Stimulated activated CD8-positive, alpha-beta memory T cell treated with anti-CD3 and anti-CD28 coated beads, Interleukin-4, amount 100 ng/mL, for 1 hour (primary cell): ENCODE measurements around the gene TRIM71.
"Not testable (repeated sequence)": the region's sequence is repeated elsewhere in the genome, so short reads cannot be mapped to it uniquely, and the experiment has no call there.

Source experiments
- DNase-seq, 2 donors: peaks; one replicate each; pipeline ENCODE4 v3.0.0-alpha.2; 2020; ENCODE audit warnings: low read depth in 2 of 2, low spot score in 1 of 2

TRIM71 gene

DNA sequence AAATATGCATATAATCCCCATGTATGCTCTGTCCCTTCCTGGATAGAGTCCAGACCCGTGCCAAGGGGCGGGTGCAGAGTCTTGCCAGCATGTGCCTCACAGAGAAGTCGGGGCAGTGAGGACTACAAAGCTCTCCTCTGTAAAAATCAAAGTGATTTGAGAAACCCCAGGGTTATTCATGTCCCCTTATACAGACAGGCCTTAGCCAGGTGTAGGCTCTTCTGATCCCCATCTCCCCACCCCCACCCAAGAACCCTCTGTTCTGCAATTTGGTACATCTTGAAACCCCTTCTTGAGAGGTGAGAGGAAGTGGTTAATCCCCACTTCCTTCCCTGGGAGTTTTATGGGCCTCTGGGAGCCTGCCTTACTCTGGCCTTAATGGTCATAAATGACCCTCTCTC is 24.7 kb downstream of the TRIM71 start:
- no peak for DNase-seq

DNA sequence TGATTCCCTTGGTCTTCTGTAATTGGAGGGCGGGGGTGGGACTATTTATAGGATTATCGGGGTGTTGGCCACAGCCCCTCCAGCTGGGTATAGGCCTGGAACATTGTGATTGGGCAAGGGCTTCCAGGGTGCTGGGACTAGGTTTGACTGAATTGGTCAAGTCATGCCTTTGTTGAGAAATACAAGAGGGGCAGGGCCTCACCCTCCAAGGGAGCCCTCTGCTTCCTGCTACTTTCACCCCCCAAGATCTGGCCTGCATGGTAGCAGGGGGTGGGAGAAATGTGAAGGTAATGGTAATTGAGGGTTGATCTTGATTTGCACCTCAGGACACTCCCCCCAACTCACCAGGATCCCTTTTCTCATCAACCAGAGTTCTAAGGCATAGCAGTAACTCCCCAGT is 25.2 kb downstream of the TRIM71 start:
- no peak for DNase-seq

GRCh38 chr3:32843510-32844321 is 25.9 kb downstream of the TRIM71 start:
- no peak for DNase-seq

DNA sequence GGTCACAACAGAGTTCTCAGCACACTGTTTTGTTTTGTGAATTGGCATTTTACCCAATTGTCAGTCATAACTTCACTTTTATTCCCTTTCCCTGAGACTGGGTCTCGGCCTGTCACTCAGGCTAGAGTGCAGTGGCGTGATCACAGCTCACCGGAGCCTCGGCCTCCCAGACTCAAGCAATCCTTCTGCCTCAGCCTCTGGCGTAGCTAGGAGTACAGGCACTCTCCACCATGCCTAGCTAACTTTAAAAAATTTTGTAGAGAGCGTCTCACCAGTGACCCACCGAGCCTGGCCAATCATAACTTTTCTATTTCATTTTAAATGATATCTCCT is 26.5 kb downstream of the TRIM71 start:
- DNase-seq, result no peak

- DNase-seq, result no peak
Measured at GRCh38 chr3:32844914-32845313, 27.1 kb downstream of the TRIM71 start.

- DNase-seq, result not testable (repeated sequence)
Measured at GRCh38 chr3:32845546-32845945, 27.7 kb downstream of the TRIM71 start.

DNA sequence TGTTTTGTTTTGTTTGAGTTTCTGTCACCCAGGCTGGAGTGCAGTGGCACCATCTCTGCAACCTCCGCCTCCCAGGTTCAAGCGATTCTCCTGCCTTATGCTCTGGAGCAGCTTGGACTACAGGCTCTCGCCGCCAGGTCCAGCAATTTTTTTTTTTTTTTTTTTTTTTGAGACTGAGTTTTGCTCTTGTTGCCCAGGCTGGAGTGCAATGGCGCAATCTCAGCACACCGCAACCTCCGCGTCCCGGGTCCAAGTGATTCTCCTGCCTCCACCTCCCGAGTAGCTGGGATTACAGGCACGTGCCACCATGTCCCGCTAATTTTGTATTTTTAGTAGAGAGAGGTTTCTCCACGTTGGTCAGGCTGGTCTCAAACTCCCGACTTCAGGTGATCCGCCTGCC is 29.2 kb downstream of the TRIM71 start:
- DNase-seq, result not testable (repeated sequence)

- DNase-seq, result no peak
Measured at GRCh38 chr3:32847528-32847927, 29.7 kb downstream of the TRIM71 start.

DNA sequence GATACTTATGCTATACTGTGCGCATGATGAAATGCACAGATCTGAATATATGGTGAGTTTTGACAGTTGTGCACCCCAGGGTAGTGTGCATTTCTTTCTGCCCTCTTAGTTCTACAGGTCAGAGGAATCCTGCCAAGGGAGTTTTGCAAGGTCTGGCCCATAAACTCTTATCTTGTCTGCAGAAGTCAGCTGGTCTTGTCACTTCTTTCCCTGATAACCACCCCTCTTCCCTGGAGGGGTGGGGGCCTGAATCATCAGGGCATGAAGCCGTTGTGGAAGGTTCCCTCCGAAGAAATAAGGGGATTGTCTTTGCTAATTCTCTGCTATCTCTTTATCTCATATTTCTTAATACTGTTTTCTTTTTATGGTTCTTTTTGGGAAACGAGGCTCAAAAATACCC is 30.4 kb downstream of the TRIM71 start:
- no peak for DNase-seq

DNA sequence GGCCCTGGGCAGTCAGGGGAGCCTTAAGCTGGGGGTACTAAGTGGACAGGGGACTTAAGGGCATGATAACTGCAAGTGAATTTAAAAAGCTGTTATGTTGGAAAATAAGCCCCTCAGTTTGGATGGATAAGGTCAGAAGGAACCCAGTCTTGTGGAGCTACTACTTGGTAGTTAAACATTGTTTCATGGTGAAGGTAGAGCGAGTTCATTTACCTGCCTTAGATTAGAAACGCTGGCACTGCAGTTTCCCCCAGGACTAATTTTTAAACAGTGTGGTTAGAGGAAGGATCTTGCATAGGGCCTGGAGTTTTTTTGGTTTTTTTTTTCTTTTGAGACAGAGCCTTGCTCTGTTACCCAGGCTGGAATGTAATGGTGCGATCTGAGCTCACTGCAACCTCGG is 31.2 kb downstream of the TRIM71 start:
- DNase-seq, result no peak

DNA sequence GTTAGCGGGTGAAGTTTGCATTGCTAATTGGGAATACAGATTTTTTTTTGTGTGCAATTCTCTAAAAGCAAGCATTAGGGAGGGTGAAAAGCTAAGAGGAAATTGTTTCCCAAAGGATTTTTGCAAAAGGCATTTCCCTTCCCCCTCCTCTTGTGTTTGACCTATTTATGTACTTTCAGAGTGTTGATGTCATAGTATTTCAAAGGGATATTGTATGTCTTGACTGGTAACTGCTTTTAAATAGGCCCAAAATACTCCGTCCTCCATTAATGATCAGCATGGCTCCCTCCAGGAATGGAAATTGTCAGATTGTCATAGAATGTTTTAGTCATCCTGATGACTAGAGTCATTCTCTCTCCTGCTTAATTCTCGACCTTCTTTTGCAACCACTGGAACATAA is 32.4 kb downstream of the TRIM71 start:
- no peak for DNase-seq

GRCh38 chr3:32850636-32851035 is 32.8 kb downstream of the TRIM71 start:
- no peak for DNase-seq

GRCh38 chr3:32852146-32852545 is 34.3 kb downstream of the TRIM71 start:
- no peak for DNase-seq

- DNase-seq, result no peak
Measured at GRCh38 chr3:32855350-32855953, 37.7 kb downstream of the TRIM71 start.

- DNase-seq, result no peak
Measured at GRCh38 chr3:32856355-32856889, 38.6 kb downstream of the TRIM71 start.

GRCh38 chr3:32856901-32857507 is 39.2 kb downstream of the TRIM71 start:
- no peak for DNase-seq

GRCh38 chr3:32857921-32858320 is 40.1 kb downstream of the TRIM71 start:
- DNase-seq, result no peak

DNA sequence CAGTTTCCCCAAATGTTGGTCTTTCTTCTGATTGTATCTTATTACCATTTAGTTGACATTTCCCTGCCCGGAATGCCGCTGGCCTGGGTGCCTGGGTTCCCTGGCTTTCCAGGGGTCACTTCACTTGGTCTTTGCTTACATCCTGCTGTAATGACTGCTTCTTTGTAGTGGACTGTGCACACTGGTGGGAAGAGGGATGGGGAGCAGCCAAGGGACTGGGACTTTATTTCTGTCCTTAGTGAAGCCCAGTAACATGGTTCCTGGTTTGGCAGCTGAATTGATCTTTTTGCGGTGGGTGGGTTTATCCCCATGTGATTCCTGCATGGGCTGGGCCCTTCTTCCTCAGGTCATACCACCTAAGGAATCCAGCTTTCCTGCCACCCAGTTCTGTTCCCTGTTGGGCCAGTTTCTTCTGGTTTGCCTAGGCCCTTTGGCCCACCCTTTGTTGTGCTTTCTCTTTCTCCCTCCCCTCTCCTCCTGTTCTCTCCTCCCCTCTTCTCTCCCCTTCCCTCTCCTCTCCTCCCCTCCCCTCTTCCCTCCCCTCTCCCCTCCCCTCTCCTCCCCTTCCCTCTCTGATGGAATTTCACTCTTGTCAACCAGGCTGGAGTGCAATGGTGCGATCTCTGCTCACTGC is 41.9 kb downstream of the TRIM71 start:
- no peak for DNase-seq

DNA sequence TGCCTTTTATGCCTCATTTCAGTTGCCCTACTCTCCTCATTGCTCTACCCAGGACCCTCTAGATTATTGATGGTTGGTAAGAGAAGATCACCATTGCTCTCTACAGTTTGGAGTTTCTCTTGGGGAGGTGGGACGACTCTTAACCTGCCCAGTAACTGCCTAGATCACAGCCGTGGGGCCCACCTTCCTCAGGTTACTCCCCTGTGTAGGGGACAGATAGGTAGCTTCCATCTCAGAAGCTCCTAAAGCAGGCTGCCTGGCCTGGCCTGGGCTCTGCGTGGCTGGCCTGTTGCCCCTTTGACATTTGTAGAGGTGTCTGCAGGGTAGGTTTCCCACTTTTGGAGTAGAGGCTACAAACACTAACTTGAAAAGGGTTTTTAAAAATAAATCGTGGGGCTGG is 42.7 kb downstream of the TRIM71 start:
- DNase-seq, result no peak

DNA sequence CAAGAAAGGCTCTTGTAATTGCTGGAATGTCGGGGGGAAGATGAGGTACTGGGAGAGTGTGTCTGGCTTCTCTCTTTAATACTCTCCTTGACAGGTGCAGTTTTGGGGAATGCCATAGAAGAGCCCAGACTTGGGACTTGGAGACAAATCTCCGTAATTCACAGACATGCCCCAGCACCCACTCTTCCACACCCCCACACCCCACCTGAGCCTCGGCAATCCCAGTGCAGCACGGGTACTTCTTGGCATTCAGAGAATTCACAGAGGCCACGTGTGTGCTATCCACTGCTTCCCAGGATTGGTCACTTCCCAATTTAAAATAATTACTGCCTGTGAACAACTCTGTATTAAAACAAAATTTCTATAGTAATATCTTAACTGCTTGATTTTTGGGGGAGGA is 43.9 kb downstream of the TRIM71 start:
- no peak for DNase-seq

- DNase-seq, result no peak
Measured at GRCh38 chr3:32862247-32862935, 44.6 kb downstream of the TRIM71 start.
